HepG2 (cell line): ENCODE results near the gene GCN1.

Experiments
- EP300 ChIP-seq, 3 experiments: sonication (generic) in 1 of 3; formaldehyde crosslinking in 1 of 3; IDR thresholded peaks; 2 replicates each; pipeline versions ENCODE4 v1.5.1 to v1.6.1; 2011 to 2020; ENCODE audit warnings: low read depth in 2 of 3, low read length in 2 of 3, borderline replicate concordance in 1 of 3, improper control_type of control experiment in 1 of 3, mild to moderate bottlenecking in 1 of 3, missing genetic modification reagents in 1 of 3, moderate library complexity in 1 of 3
- SMAD1 ChIP-seq: sonication (generic); formaldehyde crosslinking; IDR thresholded peaks from 2 replicates; pipeline ENCODE4 v1.4.0; 2020; ENCODE audit warnings: missing genetic modification reagents, low read depth, mild to moderate bottlenecking, borderline replicate concordance
- ZBTB26 ChIP-seq: IDR thresholded peaks from 2 replicates; pipeline ENCODE4 v1.6.1; 2016; ENCODE audit warnings: missing compliant biosample characterization, missing genetic modification reagents, borderline replicate concordance
- TF ChIP-seq, protein P1 (sequence below): sonication (generic); formaldehyde crosslinking; IDR thresholded peaks from 2 replicates; pipeline ENCODE4 v1.4.0; 2020; ENCODE audit warnings: missing genetic modification reagents

DNA sequence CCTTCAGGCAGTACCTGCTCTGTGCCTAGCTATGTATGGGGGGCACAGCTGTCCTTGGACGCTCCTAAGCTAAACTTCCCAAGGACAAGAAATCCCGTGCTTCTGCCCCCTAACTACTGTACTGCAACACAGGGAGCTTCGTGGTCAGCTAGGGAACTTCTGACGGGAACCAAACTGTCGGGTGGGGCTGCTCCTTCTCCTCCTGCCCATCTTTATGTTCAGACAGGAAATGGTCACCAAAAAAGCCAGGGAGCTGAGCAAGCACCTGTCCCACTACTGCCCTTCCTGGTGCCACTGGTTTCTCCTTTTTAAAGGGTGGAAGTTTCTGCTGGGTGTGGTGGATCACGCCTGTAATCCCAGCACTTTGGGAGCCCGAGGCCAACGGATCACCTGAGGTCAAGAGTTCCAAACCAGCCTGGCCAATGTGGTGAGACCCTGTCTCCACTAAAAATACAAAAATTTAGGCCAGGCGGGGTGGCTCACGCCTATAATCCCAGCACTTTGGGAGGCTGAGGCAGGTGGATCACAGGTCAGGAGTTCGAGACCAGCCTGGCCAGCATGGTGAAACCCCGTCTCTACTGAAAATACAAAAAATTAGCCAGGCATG is 44.4 kb upstream of the GCN1 start:
- TF ChIP-seq ZBTB26: no peak
- no peak for TF ChIP-seq EP300 (IDR thresholded peaks at IDR 0.05; ENCODE audit: low read depth in 2 of 2, low read length in 2 of 2)
- no peak for TF ChIP-seq EP300 (CRISPR knock-in tag; IDR thresholded peaks at IDR 0.05; ENCODE audit: borderline replicate concordance)
- TF ChIP-seq, protein P1, sequence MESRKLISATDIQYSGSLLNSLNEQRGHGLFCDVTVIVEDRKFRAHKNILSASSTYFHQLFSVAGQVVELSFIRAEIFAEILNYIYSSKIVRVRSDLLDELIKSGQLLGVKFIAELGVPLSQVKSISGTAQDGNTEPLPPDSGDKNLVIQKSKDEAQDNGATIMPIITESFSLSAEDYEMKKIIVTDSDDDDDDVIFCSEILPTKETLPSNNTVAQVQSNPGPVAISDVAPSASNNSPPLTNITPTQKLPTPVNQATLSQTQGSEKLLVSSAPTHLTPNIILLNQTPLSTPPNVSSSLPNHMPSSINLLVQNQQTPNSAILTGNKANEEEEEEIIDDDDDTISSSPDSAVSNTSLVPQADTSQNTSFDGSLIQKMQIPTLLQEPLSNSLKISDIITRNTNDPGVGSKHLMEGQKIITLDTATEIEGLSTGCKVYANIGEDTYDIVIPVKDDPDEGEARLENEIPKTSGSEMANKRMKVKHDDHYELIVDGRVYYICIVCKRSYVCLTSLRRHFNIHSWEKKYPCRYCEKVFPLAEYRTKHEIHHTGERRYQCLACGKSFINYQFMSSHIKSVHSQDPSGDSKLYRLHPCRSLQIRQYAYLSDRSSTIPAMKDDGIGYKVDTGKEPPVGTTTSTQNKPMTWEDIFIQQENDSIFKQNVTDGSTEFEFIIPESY (CRISPR knock-in tag): no peak
- no peak for TF ChIP-seq SMAD1 (CRISPR knock-in tag)
